Measurements from ENCODE around the gene EPHA2.
A peak's percentile ranks its signal among the peaks of the same experiment; 100 is the strongest.

Gene EPHA2

DNA sequence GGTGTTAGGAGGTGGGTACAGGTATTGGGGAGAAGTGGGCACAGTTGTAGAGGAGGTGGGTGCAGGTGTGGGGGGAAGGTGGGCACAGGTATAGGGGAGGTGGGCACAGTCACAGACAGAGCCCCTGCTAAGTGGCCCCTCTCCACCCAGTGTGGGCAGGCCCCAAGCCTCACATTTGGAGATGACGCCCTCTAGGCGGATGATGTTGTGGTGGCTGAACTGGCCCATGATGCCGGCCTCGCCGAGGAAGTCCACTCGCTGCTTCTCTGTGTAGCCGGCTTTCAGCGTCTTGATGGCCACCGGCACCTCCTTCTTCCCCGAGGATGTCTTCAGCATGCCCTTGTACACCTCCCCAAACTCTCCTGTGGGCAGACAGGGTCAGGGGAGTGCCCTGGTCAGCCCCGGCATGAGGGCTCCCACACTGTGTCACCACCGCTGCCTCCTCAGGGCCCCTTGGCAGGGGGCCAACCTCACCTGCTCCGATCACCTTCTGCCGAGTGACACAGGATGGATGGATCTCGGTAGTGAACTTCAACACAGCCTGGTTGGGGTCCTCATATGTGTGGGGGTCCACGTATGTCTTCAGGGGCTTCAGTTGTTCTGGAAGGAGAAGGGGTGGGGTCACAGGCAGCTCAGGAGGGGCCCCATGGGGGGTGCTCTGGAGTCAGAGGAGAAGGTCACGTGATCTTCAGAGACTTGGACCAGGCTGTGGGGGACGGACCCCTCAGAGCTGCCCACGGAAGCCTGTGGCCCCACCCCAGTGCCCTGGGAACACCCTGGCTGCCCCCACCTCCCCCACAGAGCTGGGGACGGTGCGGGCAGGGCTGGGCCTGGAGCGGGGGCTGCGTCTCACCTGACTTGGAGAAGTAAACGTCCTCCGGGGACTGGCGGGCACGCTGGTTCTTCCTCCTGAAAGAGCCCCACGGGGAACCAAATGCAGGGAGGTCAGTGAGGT lies 22.6 kb downstream of the EPHA2 start:
- DNase-seq, result no peak

GRCh38 chr1:16132325-16132785 lies 23.5 kb downstream of the EPHA2 start:
- no peak for DNase-seq

GRCh38 chr1:16131636-16132324 lies 24.1 kb downstream of the EPHA2 start:
- no peak for DNase-seq

DNA sequence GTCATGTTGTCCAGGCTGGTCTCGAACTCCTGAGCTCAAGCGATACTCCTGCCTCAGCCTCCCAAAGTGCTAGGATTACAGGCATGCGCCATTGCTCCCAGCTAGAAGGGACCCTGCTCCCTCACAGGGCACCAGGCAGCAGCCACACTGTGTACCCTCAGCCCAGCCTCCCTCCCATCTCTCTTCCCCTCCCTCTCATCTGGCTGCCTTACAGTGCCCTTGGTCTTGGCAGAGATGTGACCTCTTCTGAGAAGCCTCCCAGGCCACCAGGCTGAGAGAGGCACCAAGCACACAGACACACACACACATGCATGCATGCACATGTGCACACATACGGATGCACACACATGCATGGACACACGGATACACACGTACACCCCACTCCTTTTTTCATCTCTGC lies 25.0 kb downstream of the EPHA2 start:
- no peak for DNase-seq

DNA sequence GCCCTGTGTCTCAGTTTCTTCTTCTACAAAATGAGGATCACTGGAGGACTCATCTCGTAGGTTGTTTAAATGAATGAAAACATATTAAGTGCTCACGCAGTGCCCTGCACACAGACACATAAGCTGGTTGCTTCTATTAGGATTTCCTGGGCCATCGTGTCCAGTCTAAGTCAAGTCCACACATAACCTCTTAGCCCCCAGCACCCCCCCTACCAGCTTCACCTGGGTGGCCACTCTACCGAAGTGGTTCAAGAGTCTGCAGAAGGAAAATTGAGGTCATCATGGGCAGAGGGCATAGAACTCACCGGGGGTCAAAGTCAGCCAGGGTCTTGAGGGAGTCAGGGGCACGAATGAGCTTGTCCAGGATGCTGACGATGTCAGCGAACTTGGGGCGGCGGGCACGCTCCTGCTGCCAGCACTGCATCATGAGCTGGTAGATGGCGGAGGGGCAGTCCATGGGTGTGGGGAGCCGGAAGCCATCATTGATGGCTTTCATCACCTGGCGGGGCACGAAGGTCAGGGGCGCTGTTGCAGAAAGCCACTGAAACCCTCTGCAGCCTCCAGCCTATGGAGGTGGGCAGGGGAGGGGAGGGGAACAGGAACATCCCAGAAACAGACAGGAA lies 25.8 kb downstream of the EPHA2 start:
- no peak for DNase-seq

DNA sequence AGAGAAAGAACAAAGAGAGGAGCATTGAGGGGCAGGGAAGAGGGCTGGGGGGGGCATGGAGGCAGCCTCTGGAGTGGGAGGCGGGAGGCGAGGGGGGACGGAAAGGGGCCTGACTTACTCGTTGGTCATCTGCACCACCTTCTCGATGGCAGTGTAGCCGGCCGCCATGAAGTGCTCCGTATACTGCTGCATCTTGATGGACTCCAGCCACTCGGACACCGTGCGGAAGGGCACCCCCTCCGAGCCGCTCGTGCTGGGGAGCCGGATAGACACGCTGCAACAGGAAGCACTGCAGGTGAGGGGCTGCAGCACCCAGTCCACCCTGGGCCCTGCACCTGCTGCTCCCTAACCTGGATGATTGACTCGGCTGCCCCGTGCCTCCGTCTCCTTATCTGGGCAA lies 26.6 kb downstream of the EPHA2 start:
- no peak for DNase-seq

DNA sequence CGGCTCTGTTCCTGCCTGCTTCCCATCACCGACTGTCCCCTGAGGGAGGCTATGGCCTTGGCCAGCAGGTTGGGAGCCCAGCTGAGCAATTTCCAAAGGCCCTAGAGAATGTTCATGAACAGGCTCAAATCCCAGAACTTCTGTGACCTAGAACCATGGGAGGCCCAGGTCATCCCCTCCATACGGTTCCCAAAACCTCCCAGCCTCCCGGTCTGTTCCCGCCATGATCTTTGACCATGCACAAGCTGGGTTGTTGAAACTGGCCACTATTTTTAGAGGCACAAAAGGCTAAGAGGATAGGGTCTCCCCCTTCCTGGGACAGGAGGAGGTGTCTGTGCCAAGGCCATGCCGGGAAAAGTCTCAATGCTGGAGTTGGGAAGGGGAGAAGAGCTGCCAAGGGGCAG lies 27.5 kb downstream of the EPHA2 start:
- no peak for DNase-seq

DNA sequence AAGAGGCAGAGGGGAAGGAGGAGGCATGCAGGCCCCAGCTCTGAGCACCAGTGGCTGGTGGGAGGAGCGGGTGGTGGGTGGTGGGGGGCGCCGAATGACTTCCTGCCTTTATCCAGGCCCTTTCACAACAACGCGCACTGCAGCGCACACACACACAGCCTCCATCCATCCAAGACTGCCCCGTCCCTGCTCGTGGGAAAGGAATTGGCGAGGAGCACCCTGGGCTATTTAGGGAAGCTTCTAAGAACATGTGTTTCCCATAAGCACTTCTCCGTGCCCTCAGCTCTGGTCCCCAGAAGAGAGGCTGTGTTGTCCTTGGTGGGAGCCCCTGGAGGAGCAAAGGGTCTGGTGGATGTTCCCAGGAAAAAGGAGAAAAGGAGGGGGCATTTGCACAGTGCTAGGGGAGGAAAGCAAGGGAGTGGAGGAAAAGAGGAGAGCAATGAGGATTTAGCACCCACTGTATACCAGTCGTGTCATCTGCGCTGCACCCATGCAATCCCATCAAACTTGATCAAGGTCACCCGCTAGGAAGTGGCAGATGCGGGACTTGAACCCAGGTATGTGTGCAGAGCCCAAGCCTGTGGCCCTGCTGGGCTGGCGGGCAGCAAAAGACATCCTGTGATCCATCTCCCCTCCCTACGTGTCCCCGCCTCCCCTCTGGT lies 28.1 kb downstream of the EPHA2 start:
- no peak for DNase-seq

DNA sequence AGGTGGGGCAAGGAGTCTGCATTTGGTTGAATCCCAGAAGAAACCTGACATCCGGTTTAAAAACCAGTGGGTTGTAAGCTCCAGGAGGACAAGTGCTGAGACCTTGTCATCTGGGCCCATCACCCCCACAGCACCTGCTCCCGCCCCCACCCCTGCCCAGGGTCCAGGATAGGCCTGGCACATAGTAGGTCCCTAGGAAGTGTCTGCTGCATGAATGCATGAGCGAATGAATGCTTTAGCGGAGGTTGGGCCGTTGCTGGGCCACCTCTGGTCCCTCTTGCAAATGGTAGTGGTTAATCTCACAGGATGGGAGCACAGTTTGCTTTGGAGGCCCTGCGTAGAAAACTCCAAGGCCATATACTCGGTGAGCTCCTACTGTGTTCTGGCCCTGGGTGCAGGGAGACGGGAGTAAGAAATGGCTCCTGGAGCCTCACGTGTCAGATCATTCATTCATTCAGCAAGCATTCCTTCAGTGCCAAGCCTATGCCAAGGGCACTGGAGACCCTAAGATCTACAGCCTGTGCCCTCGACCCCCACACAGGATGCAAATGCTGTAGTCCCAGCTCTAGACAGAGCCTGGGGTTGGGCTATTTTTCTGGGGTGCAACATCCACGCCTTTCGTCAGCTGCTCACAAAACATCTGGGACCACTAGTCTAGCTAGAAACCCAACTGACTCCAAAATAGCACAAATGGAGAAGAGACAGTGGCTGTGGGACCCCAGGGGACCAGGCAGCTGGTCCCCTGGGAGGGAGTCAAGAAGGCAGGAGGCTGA lies 28.9 kb downstream of the EPHA2 start:
- DNase-seq, result no peak

GRCh38 chr1:16126160-16126559 lies 29.7 kb downstream of the EPHA2 start:
- no peak for DNase-seq

DNA sequence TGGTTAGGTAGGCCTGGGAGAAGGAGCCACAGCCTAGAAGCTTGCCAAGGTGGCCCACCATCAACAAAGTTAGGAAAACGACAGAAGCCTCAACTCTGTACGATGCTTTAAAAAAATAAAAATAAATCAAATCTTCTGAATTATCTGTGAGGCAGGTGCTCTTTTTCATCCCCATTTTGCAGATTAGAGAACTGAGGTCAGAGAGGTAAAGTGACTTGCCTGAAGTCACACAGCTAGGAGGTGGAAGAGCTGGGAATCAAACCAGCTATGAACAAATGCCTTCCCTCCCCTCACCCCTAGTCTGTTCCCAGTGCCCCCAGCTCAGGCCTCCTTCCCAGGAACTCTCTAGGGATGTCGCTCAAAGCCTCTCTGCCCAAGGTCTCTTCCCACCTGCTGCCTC lies 30.4 kb downstream of the EPHA2 start:
- no peak for DNase-seq

DNA sequence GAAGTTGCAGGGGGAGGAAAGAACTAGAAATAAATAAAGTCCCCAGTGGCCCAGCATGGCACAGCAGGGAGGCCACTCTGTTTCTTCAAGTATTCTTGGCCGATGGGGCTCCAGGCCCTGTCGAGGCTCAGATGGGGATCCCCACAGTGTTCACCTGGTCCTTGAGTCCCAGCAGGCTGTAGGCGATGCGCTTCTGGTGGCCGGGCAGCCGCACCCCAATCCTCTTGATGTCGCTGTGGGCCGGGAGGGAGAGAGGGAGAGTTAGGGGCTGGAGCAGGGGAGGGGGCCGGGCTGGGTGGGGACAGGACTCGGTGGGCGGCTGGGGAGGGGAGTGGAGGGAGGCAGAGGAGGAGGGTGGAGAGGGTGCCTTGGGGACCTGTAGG lies 30.8 kb downstream of the EPHA2 start:
- DNase-seq, result no peak

- peak; percentile 78 for DNase-seq
Observed at GRCh38 chr1:16124377-16125087, 31.3 kb downstream of the EPHA2 start.

GRCh38 chr1:16122916-16123315 lies 33.0 kb downstream of the EPHA2 start:
- DNase-seq, result no peak

DNA sequence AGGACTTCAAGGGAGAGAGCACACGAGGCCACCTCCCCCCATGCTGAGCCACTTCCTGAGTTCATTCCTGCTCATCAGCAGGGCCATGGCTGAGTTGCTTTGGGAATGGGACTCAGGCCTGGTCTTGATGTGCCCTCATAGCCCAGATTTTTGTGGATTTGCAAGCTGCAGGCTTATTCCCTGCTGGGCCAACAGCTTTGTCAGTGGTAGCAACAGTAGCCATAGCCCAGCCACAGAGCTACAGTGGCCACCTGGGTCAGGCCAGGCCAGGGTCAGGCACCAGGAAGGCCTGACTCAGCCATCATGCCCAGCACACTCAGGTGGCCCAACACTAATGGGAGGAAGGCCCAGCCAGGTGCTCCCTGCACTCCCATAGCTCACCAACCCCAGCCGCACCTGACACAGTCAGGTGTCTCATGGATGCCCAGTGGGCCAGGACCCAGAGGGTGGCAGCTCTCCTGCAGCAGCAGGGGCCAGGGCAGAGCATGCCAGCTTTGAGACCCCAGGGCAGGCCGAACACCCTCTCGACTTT lies 33.5 kb downstream of the EPHA2 start:
- DNase-seq, result no peak

DNA sequence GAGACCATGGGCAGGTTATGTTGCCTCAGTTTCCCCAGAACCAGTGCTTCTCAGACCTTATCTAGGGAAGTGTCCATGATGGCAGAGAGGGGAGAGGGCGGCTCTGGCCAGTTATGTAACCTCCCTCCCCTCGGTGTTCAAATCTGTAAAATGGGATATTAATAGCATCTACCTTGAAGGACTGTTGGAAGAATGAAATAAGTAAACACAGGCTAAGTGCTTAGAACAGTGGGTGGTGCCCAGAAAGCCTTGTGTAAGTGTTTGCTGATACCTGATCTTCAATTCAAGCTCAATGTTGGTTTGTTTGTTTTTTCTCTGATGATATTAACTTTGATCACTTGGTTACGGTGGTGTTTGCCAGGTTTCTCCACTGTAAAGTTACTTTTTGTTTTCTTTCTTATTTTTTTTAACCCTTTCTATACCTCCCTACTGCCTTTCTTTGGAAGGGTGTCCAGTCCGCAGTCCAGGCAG lies 34.9 kb downstream of the EPHA2 start:
- DNase-seq, result no peak

DNA sequence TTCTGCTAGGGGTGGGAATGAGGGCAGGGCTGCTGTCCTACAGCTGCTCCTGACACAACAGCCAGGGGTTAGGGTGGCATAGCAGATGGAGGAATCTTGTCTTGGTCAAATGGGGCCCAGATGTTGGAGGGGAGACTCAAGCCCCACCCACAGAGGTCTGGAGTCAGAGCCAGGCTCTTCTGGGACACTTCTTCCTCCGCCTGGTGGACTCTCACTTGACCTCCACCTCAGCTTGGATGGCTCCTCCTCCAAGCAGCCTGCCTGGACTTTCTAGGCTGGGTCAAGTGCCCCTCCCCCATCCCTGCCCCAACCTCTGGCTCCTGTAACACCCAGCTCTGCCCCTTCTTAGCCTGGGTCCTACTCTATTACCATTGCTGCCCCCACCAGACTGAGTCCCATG lies 35.5 kb downstream of the EPHA2 start:
- no peak for DNase-seq

DNA sequence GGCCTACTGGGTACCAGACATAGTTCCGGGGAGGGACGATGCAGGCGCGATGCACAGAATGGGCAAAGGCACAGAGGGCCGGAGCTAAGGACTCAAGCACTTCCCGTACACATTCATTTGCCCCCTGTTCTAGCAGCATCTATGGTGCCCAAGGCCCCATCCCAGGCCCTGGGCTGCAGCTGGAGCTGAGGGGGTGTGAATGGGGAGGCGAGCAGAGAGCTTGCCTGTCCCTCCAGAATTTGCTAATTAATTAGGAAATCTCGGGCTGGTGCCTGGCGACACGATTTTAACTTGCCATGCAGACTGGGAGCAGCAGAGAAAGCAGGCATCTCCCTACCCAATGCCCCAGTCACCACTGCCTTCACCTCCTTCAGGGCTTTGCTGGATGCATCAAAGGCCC lies 35.9 kb downstream of the EPHA2 start:
- DNase-seq, result no peak

- no peak for DNase-seq
Observed at GRCh38 chr1:16119504-16119903, 36.4 kb downstream of the EPHA2 start.

GRCh38 chr1:16118706-16119105 lies 37.2 kb downstream of the EPHA2 start:
- no peak for DNase-seq

- DNase-seq, result no peak
Observed at GRCh38 chr1:16117936-16118335, 37.9 kb downstream of the EPHA2 start.
